ENCODE results near the gene BAZ1B. TPM values are rescaled to one million over a fixed set of nuclear protein-coding genes. Genes with fewer than 3 reads are reported as not detected.
"Not testable (repeated sequence)": the region's sequence is repeated elsewhere in the genome, so short reads cannot be mapped to it uniquely, and the experiment has no call there.

BAZ1B gene
- polyA plus RNA-seq, 1 experiment: 12.4 TPM

DNA sequence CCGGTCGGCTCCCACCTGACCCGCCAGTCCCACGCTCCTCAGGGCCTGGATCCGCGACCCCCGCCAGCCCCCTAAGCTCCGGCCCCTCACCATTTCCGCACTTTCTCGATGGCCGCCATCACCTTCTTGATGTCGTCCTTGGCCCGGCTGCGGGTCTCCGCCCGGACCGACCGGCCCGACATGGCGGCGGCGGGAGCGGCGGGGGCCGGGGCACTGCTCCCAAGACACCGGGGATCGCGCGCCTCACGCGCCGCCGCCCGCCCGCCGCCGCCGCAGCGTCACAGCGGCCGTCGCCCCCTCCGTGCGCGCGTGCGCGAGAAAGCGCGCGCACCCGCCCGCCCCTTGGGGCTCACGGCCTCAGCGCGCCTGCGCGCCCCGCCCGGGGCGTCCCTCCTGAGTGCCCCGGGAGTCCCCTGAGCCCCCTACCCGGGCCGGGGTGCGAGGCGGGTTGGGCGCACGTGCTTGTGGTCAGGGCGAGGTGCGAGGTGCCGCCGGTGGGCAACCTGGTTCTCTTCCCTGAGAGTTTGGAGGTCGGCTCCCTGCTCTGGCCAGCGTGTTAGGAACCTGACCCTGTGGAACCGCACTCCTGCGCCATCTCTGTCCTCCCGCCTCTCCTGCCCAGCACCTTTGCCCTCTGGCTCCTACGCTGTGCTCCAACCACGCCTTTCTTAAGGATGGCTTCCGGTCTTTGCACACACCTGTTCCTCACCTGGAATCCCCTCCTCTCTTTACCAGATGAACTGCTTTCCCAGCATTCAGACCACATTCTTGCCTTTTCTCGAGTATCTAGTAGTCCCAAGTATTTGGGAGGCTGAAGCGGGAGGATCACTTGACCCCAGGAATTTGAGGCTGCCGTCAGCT, 35.5 kb upstream of the BAZ1B start, which contains the start of gene BCL7B:
Gene BCL7B, minus strand, starts transcription at position 294 of the 861 bp plus-strand sequence. Its CDS starts 112 bp downstream, at position 182.
- H3K4me3 ChIP-seq (ENCODE audit: low read depth, low read length): peak within 1 kb of the TSS; percentile 97
- ChIA-PET POLR2A (interaction anchor here (0.7 kb wide), 1 partner anchor 17 kb away, joined by 3 read pairs; no protein-coding TSS in a partner anchor), CTCF (interaction anchor here (0.7 to 1.0 kb wide), 2 partner anchors 30 to 168 kb away, joined by 3 read pairs; no protein-coding TSS in a partner anchor)
- DNase-seq (ENCODE audit: low read depth): no peak
- H3K36me3 ChIP-seq (ENCODE audit: control insufficient read depth, insufficient read depth, low read length): peaks cover 2% of the 10 kb centered on the region
- TF ChIP-seq, protein P1, sequence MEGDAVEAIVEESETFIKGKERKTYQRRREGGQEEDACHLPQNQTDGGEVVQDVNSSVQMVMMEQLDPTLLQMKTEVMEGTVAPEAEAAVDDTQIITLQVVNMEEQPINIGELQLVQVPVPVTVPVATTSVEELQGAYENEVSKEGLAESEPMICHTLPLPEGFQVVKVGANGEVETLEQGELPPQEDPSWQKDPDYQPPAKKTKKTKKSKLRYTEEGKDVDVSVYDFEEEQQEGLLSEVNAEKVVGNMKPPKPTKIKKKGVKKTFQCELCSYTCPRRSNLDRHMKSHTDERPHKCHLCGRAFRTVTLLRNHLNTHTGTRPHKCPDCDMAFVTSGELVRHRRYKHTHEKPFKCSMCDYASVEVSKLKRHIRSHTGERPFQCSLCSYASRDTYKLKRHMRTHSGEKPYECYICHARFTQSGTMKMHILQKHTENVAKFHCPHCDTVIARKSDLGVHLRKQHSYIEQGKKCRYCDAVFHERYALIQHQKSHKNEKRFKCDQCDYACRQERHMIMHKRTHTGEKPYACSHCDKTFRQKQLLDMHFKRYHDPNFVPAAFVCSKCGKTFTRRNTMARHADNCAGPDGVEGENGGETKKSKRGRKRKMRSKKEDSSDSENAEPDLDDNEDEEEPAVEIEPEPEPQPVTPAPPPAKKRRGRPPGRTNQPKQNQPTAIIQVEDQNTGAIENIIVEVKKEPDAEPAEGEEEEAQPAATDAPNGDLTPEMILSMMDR (IDR thresholded peaks at IDR 0.05; ENCODE audit: insufficient read depth, low read depth, low read length): no peak
- H3K27me3 ChIP-seq (ENCODE audit: control insufficient read depth, insufficient read depth, low read length): no peaks in the 10 kb centered on the region

GRCh38 chr7:73557108-73557396, 35.0 kb upstream of the BAZ1B start:
- ChIA-PET POLR2A (interaction anchor here (0.6 to 0.7 kb wide), 2 partner anchors 17 to 1101 kb away, joined by 3 to 13 read pairs; partner anchors contain the start of gene GTF2I), CTCF (interaction anchor here (0.7 to 1.0 kb wide), 3 partner anchors 20 to 168 kb away, joined by 3 read pairs; no protein-coding TSS in a partner anchor)
- no peaks in the 10 kb centered on the region for H3K27me3 ChIP-seq (ENCODE audit: control insufficient read depth, insufficient read depth, low read length)
- peak overlapping the region; percentile 97 for H3K4me3 ChIP-seq (ENCODE audit: low read depth, low read length)
- H3K36me3 ChIP-seq (ENCODE audit: control insufficient read depth, insufficient read depth, low read length): peaks cover 5% of the 10 kb centered on the region
- TF ChIP-seq, protein P1 (IDR thresholded peaks at IDR 0.05; ENCODE audit: insufficient read depth, low read depth, low read length): no peak
- peak; percentile 67 for DNase-seq (ENCODE audit: low read depth)

DNA sequence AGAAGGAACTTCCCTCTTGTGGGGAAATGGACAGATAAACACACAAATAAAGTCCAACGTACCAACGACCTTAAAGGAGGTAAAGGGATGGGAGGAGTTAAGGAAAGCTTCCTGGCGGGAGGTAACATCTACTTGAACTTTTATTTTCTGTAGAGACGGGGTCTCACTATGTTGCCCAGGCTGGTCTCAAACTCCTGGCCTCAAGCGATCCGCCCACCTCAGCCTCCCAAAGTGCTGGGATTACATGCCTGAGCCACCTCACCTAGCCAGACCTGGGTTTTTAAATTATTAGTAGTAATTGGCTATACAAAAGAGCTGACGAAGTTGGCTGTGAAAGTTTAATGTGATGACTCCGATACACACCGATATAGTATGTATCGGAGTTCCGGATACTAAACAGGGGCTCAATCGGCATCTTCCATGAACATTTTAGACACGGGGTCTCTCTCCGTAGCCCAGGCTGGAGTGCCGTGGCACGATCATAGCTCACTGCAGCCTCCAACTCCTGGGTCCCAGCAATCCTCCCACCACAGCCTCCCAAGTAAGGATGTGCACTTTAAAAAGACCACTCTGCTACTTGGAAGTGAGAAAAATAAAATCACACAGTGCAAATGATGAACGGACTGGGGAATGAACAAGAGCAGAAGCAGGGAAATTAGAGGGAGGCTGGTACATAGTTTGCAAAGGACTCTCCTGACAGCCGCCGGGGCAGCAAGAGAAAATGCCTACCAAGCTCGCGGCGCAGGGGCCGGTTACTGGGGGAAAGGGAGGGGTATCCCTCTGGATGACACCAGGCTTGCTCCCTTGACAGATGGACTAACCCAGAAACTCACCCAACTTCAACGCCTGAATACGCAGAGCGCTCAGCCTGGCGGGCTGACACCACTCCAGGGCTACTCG, 34.4 kb upstream of the BAZ1B start:
- DNase-seq (ENCODE audit: low read depth): no peak
- Histone ChIP-seq H3K36me3 (ENCODE audit: control insufficient read depth, insufficient read depth, low read length) (peaks cover 5% of the 10 kb centered on the region), H3K27me3 (ENCODE audit: control insufficient read depth, insufficient read depth, low read length) (no peaks in the 10 kb centered on the region), H3K4me3 (ENCODE audit: low read depth, low read length) (peak overlapping the region; percentile 97)
- TF ChIP-seq, protein P1 (IDR thresholded peaks at IDR 0.05; ENCODE audit: insufficient read depth, low read depth, low read length): no peak
- ChIA-PET CTCF (interaction anchor here (0.7 to 1.0 kb wide), 3 partner anchors 21 to 169 kb away, joined by 3 read pairs; no protein-coding TSS in a partner anchor), POLR2A (interaction anchor here (0.6 to 0.7 kb wide), 2 partner anchors 18 to 1101 kb away, joined by 3 to 13 read pairs; partner anchors contain the start of gene GTF2I)

DNA sequence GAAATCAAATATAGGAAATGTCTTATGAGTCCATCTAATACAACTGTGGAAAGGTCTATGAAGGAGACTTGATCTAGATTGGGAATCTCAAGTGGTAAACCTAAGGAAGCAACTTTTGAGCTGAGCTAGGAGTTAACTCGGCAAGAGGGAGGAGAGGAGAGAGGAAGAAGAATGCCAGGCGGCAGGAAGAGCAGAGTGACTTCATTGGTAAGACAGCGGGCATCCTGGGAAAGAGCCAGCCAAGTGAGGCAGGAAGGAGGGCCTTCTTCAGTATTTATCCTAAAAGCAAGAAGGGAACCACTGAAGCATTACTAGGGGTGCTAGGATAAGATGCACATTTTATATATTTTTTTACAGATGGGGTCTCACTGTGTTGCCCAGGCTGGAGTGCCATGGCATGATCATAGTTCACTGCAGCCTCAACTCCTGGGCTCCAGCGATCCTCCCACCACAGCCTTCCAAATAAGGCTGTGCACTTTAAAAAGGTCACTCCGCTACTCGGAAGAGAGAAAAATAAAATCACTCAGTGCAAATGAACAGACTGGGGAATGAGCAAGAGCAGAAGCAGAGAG, 33.4 kb upstream of the BAZ1B start:
- Histone ChIP-seq H3K36me3 (ENCODE audit: control insufficient read depth, insufficient read depth, low read length) (peaks cover 7% of the 10 kb centered on the region), H3K4me3 (ENCODE audit: low read depth, low read length) (no peak overlapping the region), H3K27me3 (ENCODE audit: control insufficient read depth, insufficient read depth, low read length) (no peaks in the 10 kb centered on the region)
- DNase-seq (ENCODE audit: low read depth): no peak
- POLR2A ChIA-PET: no interaction called here
- CTCF ChIA-PET: no interaction called here
- TF ChIP-seq, protein P1 (IDR thresholded peaks at IDR 0.05; ENCODE audit: insufficient read depth, low read depth, low read length): no peak

- DNase-seq (ENCODE audit: low read depth); H3K27me3 ChIP-seq (ENCODE audit: control insufficient read depth, insufficient read depth, low read length); CTCF ChIA-PET; POLR2A ChIA-PET; H3K4me3 ChIP-seq (ENCODE audit: low read depth, low read length): not testable (repeated sequence)
- H3K36me3 ChIP-seq (ENCODE audit: control insufficient read depth, insufficient read depth, low read length): peaks cover 12% of the 10 kb centered on the region
These were observed 28.0 kb upstream of the BAZ1B start for GRCh38 chr7:73550093-73550492.

All from BJ (cell line).